RCC 7860 (cell line): ENCODE data around the gene METTL8.
"Not testable (repeated sequence)": the region's sequence is repeated elsewhere in the genome, so short reads cannot be mapped to it uniquely, and the experiment has no call there.

ENCODE experiments used
- DNase-seq: peaks from one replicate; pipeline ENCODE4 v3.0.0-alpha.2; 2015; ENCODE audit warnings: low spot score
- FAIRE-seq: peaks from 2 replicates; lab custom pipeline; 2012; peaks lifted over from hg19 to GRCh38; lab: Jason Lieb, UNC

The METTL8 gene

GRCh38 chr2:171316755-171317337 lies 116.9 kb downstream of the METTL8 start:
- no peak for DNase-seq
- no peak for FAIRE-seq

GRCh38 chr2:171316220-171316619 lies 117.6 kb downstream of the METTL8 start:
- DNase-seq (no peak), FAIRE-seq (no peak)

- no peak for FAIRE-seq
- no peak for DNase-seq
Measured at GRCh38 chr2:171315781-171316180, 118.0 kb downstream of the METTL8 start.

GRCh38 chr2:171312182-171312581 lies 121.6 kb downstream of the METTL8 start:
- not testable (repeated sequence) for FAIRE-seq, DNase-seq

GRCh38 chr2:171311589-171311988 lies 122.2 kb downstream of the METTL8 start:
- not testable (repeated sequence) for DNase-seq, FAIRE-seq

- FAIRE-seq (no peak), DNase-seq (no peak)
Measured at GRCh38 chr2:171310889-171311288, 122.9 kb downstream of the METTL8 start.

- DNase-seq: no peak
- no peak for FAIRE-seq
Measured at GRCh38 chr2:171309455-171310286, 124.1 kb downstream of the METTL8 start.

- FAIRE-seq: peak; percentile 90
Measured at GRCh38 chr2:171308280-171309054, 125.3 kb downstream of the METTL8 start.

GRCh38 chr2:171307560-171307959 lies 126.2 kb downstream of the METTL8 start:
- FAIRE-seq: no peak

More at GRCh38 chr2:171308280-171309054, 125.3 kb downstream of the METTL8 start:
- no peak for DNase-seq

GRCh38 chr2:171297956-171298355 lies 135.8 kb downstream of the METTL8 start:
- FAIRE-seq (peak; percentile 45), DNase-seq (no peak)

More at GRCh38 chr2:171307560-171307959, 126.2 kb downstream of the METTL8 start:
- DNase-seq: no peak

- no peak for DNase-seq
Measured at GRCh38 chr2:171294608-171295007, 139.2 kb downstream of the METTL8 start.

GRCh38 chr2:171293661-171294060 lies 140.1 kb downstream of the METTL8 start:
- FAIRE-seq (no peak), DNase-seq (no peak)

More at GRCh38 chr2:171294608-171295007, 139.2 kb downstream of the METTL8 start:
- FAIRE-seq: no peak

- DNase-seq (no peak), FAIRE-seq (no peak)
Measured at GRCh38 chr2:171289991-171290390, 143.8 kb downstream of the METTL8 start.

GRCh38 chr2:171289316-171289715 lies 144.5 kb downstream of the METTL8 start:
- DNase-seq (no peak), FAIRE-seq (no peak)

- no peak for DNase-seq
- FAIRE-seq: no peak
Measured at GRCh38 chr2:171287611-171288010, 146.2 kb downstream of the METTL8 start.

GRCh38 chr2:171287036-171287571 lies 146.7 kb downstream of the METTL8 start:
- DNase-seq (no peak), FAIRE-seq (no peak)

- FAIRE-seq (no peak), DNase-seq (no peak)
Measured at GRCh38 chr2:171281110-171281509, 152.7 kb downstream of the METTL8 start.

GRCh38 chr2:171279983-171280790 lies 153.6 kb downstream of the METTL8 start:
- DNase-seq (no peak), FAIRE-seq (no peak)

GRCh38 chr2:171274757-171275156 lies 159.0 kb downstream of the METTL8 start:
- DNase-seq (no peak), FAIRE-seq (no peak)

GRCh38 chr2:171271971-171272436 lies 161.8 kb downstream of the METTL8 start:
- peak; percentile 94 for FAIRE-seq
- DNase-seq: peak; percentile 89
